ENCODE data around the gene SLC7A10. TPM values are rescaled to one million over a fixed set of nuclear protein-coding genes. Genes with fewer than 3 reads are reported as not detected.
"Not testable (repeated sequence)": the region's sequence is repeated elsewhere in the genome, so short reads cannot be mapped to it uniquely, and the experiment has no call there.

SLC7A10 gene
- total RNA-seq, 2 experiments from 2014 or later: not detected

DNA sequence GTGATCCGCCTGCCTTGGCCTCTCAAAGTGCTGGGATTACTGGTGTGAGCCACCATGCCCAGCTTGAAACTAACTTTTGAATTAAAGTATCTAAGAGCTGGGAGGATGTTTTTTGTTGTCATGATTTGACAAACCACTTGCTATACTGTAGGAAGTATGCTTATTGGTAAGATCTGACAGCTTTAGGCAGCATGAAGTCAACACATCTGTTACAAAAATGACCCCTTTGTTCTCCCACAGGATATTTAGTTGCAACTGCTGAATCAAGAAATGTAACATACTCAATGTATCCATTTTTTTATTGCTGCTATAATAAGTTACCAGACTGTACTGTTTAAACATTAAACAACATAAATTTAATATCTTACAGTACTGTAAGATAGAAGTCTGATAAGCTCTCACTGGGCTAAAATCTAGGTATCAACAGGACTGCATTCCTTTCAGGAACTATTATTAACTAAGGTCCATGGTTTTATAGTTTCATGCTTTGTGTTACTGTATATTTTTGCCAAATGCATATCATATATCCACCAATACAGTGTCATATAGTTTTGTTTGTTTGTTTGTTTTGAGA lies 54.3 kb downstream of the SLC7A10 start:
- ChIA-PET POLR2A (no interaction called here), CTCF (interaction anchor here (1.0 to 2.5 kb wide), 3 partner anchors 11 to 27 kb away, joined by 3 to 7 read pairs (median 4); no protein-coding TSS in a partner anchor)

DNA sequence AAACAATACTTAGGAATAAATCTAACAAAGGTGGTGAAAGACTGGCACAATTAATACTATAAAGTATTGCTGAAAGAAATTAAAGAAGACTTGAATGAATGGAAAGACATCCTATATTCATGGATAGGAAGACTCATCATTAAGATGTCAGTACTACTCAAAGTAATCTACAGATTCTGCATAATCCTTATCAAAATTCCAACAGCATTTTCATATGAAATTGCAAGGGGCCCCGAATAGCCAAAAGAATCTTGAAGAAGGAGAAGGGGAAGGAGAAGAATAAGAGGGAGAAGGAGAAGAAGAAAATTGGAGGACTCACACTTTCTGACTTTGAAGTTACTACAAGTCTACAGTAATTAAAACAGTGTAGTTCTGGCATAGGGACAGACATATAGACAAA lies 57.1 kb downstream of the SLC7A10 start:
- ChIA-PET POLR2A (no interaction called here), CTCF (no interaction called here)

DNA sequence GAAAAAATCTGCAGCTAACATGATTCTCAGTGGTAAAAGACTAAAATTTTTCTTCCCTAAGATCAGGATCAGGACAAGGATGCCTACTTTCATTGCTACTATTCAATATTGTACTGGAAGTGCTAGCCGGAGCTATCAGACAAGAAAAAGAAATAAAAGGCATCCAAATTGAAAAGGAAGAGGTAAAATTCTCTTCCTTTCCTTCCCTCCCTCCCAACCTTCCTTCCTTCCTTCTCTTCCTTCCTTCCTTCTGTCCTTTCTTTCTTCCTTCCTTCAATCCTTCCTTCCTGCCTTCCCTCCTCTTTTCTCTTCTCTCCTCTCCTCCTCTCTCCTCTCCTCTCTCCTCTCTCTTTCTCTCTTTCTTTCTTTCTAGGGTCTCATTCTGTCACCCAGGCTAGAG lies 58.2 kb downstream of the SLC7A10 start:
- ChIA-PET POLR2A (no interaction called here), CTCF (no interaction called here)

DNA sequence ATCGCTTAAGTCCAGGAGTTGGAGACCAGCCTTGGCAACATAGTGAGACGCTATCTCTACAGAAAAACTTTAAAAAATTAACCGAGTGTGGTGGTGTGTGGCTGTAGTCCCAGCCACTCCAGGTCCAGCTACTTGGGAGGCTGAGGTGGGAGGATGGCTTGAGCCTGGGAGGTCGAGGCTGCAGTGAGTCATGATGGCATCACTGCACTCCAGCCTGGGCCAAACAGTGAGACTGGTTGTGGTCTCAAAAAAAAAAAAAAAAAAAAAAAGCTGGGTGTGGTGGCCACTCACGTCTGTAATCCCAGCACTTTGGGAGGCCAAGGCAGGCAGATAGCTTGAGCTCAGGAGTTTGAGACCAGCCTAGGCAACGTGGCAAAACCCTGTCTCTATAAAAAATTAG lies 59.6 kb downstream of the SLC7A10 start:
- POLR2A ChIA-PET: not testable (repeated sequence)
- CTCF ChIA-PET: interaction anchor here (1.0 kb wide), 1 partner anchor 18 kb away, joined by 3 read pairs; no protein-coding TSS in a partner anchor

DNA sequence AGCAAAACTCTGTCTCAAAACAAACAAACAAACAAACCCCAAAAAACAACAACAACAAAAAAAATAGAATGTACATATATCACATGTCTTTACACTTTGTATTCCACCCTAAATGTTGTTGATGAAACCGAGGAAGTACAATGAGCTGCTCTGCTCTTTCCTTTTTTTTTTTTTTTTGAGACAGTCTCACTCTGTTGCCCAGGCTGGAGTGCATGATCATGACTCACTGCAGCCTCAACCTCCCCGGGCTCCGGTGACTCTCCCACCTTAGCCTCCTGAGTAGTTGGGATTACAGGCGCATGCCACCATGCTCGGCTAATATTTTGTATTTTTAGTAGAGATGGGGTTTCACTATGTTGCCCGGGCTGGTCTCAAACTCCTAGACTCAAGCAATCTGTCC lies 62.2 kb downstream of the SLC7A10 start:
- POLR2A ChIA-PET: interaction anchor here (0.6 kb wide), 1 partner anchor 14 kb away, joined by 3 read pairs; no protein-coding TSS in a partner anchor
- CTCF ChIA-PET: interaction anchor here (8.5 kb wide), 1 partner anchor 13 kb away, joined by 53 read pairs; no protein-coding TSS in a partner anchor

DNA sequence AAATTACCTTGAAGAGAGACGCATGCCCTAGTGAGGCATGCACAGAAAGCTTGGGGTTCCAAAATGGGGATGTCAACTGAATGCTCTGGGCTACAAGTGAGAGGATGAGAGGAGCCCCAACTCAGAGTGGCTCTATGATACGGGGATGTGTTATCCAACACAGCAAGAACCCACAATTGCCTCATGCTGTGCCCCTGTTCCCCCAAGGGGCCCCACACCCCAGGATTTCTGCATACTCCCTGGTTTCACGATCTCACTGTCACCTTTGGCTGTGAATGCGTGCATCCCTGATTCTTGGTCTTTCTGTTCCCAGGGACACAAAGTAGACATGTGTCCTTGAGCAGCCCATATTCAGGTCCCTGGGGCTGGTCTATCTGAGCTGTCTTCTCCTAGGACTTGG lies 64.4 kb downstream of the SLC7A10 start:
- POLR2A ChIA-PET: interaction anchor here (1.2 to 2.5 kb wide), 2 partner anchors 16 to 17 kb away, joined by 3 to 26 read pairs; no protein-coding TSS in a partner anchor

DNA sequence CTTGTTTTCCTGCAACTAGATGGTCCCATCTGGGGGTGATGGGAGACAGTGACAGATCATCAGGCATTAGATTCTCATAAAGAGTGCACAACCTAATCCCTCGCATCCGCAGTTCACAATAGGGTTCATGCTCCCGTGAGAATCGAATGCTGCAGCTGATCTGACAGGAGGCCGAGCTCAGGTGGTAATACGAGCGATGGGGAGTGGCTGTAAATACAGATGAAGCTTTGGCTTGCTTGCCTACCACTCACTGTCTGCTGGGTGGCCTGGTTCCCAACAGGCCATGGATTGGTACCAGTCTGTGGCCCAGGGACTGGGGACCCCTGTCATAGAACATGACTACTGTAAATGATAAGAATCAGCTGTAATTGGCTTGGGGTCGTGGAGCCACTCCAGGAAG lies 65.8 kb downstream of the SLC7A10 start:
- CTCF ChIA-PET: interaction anchor here (0.9 to 8.5 kb wide), 8 partner anchors 11 to 270 kb away, joined by 3 to 53 read pairs (median 4); no protein-coding TSS in a partner anchor

More for the DNA sequence above, 64.4 kb downstream of the SLC7A10 start:
- CTCF ChIA-PET: interaction anchor here (1.0 to 8.5 kb wide), 6 partner anchors 14 to 269 kb away, joined by 3 to 53 read pairs (median 5); no protein-coding TSS in a partner anchor

DNA sequence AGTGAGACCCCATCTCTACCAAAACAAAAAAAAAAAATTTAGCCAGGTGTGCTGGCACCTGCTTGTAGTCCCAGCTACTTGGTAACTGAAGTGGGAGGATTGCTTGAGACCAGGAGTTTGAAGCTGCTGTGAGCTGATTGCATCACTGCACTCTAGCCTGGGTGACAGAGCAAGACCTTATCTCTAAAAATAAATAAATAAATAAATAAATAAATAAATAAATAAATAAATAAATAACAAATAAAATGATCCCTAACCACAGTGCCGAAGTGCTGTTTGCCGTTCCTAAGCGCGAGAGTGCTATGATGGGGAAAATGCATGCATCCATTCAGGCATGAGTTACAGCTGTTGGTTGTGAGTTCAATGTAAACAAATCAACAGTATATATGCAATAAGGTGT lies 66.5 kb downstream of the SLC7A10 start:
- ChIA-PET POLR2A (interaction anchor here (2.5 kb wide), 1 partner anchor 18 kb away, joined by 26 read pairs; no protein-coding TSS in a partner anchor), CTCF (interaction anchor here (2.0 to 8.5 kb wide), 3 partner anchors 12 to 17 kb away, joined by 5 to 53 read pairs (median 6); no protein-coding TSS in a partner anchor)

More for the DNA sequence above, 65.8 kb downstream of the SLC7A10 start:
- POLR2A ChIA-PET: interaction anchor here (0.9 to 2.5 kb wide), 3 partner anchors 16 to 213 kb away, joined by 3 to 26 read pairs (median 3); partner anchors contain the start of gene CEBPG

Other genes starting within 250 kb of the SLC7A10 start
- 1 to 10 TPM; 3.5 to 3.9 TPM for gene RHPN2, start 161.0 kb downstream of the SLC7A10 start, total RNA-seq
- gene GPATCH1, start 144.7 kb downstream of the SLC7A10 start, total RNA-seq: 10 to 100 TPM; 11.8 to 12.5 TPM
- gene WDR88, start 93.7 kb downstream of the SLC7A10 start, total RNA-seq: not detected
- under 1 TPM; 0.17 to 0.31 TPM for gene LRP3, start 31.5 kb downstream of the SLC7A10 start, total RNA-seq
- gene CEBPA, start 76.7 kb upstream of the SLC7A10 start, total RNA-seq: under 1 TPM; 0.61 to 0.80 TPM
- 10 to 100 TPM; 28.4 to 28.6 TPM for gene CEBPG, start 147.9 kb upstream of the SLC7A10 start, total RNA-seq